HG02943 (cell line): ENCODE results near the gene ODAD4.

ENCODE experiments used
- ATAC-seq: cut with Tn5 transposase; IDR thresholded peaks from one replicate; pipeline ENCODE4 v1.9.1; 2021; ENCODE audit warnings: mild to moderate bottlenecking, low read depth, moderate library complexity; ENCODE audit not compliant: unreplicated experiment

The ODAD4 gene

DNA sequence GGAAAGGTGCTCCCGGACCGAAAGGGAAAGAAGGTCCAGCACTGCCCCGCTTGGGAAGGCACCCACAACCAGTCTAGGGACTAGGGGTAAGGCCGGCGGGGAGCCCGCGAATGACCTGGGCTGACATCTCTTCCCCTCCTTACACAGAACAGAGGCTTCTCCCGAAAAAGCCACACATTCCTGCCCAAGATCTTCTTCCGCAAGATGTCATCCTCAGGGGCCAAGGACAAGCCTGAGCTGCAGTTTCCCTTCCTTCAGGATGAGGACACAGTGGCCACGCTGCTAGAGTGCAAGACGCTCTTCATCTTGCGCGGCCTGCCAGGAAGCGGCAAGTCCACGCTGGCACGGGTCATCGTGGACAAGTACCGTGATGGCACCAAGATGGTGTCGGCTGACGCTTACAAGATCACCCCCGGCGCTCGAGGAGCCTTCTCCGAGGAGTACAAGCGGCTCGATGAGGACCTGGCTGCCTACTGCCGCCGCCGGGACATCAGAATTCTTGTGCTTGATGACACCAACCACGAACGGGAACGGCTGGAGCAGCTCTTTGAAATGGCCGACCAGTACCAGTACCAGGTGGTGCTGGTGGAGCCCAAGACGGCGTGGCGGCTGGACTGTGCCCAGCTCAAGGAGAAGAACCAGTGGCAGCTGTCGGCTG lies 37.6 kb downstream of the ODAD4 start:
- no peak for ATAC-seq

DNA sequence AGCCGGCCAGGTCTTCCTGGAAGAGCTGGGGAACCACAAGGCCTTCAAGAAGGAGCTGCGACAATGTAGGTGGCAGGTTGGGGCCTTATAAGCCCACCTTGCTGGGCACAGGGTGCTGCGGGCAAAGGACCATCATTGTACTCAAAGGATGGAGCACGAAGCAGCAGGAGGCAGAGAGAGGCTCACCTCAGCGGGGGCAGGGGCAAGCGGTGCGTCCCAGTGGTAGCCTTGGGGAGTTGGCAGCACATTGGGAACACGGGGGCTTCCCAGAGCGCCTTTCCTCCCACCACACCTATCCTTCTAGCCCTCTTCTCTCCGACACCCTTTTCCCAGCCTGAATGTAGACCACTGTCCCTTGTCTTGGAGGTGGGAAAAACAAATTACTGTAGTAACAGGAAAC lies 38.3 kb downstream of the ODAD4 start:
- no peak for ATAC-seq

DNA sequence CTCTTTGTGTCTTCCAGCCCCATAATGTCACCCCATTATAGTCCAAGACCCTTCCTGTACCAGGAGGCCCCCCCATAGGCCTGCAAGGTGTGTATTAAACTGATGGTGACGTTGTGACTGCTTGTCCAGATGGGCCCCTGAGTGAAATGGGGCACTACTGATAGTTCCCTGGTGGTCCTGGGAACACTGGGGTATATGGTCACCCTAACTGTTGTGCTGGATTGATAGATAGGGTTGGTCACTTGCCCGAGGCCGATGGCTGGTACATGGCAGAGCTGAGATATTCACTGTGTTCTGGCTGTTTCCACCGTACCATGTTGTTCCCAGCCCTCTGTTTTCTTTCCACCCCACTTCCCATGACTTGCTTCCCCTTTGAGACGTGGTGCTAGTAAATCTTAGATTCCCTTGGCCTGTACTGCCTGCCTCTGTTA lies 40.5 kb downstream of the ODAD4 start:
- no peak for ATAC-seq

DNA sequence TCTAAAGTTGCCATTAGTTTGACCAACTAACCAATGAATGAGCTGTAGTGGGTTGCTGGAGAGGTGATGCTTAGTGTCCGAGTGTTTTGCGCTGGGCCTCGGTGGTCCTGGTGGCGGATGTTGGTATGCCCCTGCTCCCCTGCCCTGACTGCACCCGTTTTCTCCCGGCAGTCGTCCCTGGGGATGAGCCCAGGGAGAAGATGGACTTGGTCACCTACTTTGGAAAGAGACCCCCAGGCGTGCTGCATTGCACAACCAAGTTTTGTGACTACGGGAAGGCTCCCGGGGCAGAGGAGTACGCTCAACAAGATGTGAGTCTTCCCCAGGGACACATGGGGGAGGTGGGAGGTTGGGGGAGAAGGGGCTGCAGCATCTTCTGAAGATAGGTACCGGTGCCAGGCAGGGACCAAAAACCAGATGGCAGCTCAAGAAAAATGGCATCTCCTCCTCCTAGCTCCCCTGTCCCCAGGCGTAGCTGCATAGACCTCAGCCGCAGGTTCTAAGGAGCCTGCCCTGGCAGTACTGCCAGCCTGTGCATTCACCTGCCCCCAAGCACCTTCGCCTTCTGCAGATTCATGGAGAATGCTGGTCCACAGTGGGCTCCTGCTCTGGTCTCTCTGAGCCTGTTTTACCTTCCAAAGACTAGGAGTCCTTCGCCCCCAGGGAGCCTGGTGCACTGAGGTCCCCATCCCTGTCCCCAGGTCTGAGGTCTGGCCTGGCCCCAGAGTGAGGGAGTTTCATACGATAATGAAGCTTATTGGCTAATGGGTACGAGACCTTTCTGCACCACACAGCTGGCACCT lies 41.5 kb downstream of the ODAD4 start:
- no peak for ATAC-seq

DNA sequence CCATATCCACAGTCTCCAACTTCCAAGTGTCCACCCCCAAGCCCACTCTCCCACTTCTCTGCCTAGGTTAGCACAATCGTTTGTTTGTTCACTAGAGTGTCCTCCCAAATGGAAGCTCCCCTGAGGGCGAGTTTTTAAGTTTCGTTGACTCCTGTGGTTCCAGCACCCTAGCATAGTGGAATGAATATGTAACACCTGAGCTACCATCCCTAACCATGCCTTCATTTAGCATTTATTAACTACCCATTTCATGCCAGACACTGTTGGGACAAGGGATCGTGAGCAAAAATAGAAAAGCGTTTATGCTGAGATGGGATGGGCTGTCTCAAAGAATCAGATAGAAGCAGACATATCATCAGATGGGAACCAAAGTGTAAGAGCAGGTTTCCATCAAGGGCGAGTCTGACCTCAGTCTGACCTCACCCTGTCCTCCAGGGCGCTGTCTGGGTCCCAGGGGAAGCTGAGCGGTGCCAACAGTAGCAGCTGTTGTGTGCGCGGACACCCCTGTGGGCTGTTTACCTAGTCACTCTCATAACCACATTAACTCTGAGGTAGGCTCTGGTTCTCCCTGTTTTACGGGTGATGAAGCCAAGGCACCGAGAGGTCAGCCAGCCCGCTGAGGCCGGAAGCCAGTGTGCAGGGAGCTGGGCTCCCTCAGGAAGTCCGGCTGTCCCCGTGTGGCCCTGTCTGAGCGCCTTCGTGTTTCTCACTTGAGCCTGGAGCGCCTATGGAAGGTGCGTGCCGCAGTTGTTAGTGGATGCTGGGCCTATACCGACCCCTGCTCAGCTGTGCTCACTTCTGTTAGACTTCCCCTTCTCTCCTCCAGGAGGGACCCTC lies 42.4 kb downstream of the ODAD4 start:
- peak; percentile 74 for ATAC-seq

DNA sequence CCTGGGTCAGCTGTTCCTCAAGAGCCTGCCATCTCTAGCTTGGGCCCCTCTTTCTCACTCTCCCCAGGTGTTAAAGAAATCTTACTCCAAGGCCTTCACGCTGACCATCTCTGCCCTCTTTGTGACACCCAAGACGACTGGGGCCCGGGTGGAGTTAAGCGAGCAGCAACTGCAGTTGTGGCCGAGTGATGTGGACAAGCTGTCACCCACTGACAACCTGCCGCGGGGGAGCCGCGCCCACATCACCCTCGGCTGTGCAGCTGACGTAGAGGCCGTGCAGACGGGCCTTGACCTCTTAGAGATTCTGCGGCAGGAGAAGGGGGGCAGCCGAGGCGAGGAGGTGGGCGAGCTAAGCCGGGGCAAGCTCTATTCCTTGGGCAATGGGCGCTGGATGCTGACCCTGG lies 43.0 kb downstream of the ODAD4 start:
- ATAC-seq, result no peak

DNA sequence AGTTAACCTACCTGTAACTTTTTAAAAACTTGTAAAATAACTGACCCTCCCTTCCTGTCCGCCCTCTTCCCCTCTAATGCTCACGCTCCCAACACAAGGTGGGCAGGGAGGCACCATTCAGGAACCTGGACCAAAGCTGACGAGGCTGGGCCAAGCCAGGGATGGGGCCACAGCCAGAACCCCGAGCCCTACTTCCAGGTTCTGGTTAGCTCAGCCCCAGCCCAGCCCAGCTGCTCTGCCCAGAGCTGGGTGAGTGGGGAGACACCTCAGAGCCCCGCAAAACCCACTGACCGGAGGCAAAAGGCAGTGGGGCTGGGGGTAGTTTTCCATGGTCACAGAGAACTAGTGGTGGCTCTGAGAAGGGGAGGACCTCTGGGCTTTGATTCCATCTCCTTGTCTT lies 43.6 kb downstream of the ODAD4 start:
- ATAC-seq, result no peak

DNA sequence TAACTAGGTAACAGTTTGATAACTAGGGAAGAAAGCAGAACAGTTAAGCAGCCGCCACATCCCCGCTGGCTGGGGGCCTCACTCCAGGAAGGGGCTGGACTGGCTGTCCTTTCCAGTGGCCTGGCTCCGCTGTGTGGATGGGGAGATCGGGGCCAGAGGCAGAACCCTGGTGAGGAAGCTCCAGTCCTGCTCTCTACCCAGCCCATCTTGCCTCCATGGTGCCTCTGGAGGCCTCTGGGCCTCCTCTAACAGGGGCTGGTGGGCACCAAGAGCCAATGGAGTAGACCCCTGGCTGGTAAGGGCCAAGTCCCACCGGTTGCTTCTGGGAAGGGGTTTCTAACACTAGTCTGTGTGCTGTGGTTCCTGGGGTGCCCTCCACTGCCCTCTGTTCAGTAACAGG lies 44.2 kb downstream of the ODAD4 start:
- ATAC-seq, result no peak

DNA sequence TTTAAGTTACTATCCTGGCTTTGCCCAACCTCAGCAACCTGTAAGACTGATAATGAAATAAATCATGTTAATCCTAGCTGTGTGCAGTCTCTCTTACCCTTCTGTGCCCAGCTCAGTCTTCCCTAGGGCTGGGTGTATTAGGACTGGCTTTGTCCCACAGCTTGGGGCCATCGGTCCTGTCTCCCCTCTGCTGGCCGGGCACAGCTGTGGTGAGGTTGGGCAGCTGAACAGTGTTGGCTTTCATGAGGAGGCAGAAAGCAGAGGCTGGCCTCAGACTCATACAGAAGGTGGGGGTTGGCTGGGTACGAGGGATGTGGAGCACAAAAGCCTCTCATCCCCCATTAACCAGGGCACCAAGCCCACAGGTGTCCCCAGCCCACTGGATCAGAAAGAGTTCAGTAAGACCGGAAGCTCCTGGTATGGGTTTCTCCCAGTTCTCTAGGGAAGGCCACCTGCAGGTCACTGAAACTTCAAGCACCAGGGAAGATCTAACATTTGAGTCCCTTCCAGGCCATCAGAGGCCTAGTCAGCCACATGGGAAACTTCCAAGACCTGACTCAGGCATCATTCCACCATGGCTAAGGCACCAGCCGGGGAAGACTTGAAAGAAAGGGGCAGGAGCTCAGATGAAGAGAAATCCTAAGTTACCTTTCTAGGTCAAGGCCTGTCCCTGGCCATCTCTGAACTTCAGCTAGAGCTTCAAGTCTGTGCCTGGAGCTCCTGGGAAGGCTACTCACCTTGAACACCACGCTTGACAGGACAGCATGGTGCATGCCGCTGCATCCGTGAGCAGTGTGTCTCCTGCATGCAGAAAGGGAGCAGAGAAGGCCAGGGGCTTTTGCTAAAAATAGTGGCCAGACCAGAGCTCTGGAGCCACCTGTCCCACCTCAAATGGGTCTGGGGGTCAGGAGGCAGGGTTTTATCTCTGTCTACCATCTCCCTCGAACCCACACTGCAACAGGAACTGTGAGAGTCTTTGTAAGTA lies 45.0 kb downstream of the ODAD4 start:
- ATAC-seq, result no peak

DNA sequence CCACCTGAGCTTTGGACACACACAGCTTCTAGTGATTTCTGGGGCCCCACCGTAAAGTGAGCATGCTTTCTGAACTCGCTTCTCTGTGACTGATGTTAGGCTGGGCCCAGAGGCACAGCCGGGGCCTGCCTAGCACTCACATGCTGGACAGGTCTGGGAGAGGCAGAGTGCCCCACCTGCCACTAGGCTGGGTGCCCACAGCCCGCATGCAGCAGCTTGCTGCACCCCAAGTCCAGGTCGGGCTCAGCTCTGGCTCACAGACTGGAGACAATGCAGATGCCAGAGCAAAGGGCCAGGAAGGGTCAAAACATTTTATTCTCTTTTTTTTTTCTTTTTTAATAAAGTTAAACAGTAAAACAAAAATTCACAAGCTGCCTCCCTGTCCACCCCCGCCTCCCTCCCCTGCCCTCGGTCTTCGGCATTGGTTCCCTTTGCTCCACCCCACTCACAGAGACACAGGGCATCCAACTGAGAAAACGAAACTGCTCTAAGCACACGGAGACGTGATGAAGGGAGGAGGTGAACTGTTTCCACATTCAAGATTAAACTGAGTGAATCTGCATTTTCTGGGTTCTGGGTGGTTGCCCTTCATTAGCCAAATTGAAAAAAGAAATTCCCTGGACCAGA lies 45.8 kb downstream of the ODAD4 start:
- ATAC-seq, result no peak

DNA sequence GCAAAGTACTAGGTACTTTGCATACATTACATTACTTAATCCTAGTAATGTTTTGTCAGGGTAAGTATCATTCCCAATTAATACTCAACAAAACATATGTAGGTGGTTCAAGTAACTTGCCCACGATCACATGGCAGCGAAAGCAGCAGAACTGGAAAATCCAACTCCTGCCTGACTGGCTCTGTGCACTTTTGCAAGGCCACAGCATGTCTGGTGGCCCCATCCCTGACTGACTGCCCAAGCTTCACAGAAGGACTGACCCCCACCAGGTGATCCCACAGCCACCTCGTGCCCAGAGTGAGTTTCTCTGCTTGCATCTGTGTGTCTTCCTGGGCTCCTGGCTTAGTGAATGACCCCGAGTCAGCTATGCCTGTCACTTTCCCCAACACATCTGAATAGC lies 47.6 kb downstream of the ODAD4 start:
- ATAC-seq, result no peak

DNA sequence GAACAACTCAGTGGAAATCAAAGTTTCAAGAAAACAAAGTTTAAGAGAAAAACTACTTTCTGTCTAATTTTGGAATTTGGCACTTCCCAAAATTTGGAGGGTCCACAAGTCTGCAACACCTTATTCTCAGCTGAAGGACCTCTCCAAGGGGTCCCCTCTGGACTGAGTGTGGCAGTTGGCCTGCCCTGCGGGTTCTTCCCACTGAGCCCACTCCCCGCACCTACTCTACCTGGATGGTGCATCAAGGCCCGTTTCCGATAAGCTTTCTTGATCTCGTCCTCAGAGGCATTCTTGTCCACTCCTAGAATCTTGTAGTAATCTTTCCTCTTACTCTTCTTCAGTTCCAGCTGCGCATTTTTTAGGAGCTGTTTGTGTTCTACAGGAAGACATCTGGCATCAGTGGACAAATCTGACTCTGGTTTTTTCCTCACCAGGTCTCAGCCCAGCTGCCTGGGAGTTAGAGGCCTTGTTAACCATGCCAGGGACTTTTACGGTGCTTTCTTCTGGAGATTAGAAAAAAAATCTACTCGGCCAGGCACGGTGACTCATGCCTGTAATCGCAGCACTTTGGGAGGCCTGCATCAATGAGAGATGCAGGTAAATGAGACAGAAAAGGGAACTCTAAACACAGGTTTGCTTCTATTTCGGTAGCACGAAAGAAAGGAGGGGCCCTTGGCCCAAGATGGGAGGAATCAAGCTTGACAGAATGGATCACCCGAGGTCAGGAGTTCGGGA lies 51.8 kb downstream of the ODAD4 start:
- no peak for ATAC-seq

DNA sequence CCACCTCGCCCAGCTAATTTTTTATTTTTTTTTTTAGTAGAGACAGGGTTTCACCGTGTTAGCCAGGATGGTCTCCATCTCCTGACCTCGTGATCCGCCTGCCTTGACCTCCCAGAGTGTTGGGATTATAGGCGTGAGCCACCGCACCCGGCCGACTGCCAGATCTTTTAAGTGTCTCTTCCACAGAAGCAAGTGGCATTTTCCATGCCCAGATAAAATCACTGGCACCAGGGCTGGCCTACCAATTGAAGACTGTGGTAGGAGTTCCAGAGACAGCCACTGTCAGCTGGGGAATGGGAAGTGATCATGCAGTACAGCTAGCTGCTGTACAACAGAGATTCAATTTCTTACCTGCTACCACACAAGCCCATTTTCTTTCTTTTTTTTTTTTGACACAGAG lies 54.0 kb downstream of the ODAD4 start:
- ATAC-seq, result no peak

DNA sequence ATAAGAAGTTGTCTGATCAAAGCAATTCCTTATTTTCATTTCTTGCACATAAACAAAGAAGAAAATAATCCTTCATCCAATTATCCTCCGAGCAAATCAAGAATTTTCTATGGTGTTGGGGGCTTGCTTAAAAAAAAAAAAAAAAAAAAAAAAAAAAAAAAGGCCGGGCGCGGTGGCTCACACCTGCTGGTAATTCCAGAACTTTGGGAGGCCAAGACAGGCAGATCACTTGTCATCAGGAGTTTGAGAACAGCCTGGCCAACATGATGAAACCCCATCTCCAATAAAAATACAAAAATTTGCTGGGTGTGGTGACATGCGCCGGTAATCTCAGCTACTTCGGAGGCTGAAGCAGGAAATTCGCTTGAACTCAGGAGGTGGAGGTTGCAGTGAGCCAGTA lies 55.5 kb downstream of the ODAD4 start:
- ATAC-seq, result no peak

DNA sequence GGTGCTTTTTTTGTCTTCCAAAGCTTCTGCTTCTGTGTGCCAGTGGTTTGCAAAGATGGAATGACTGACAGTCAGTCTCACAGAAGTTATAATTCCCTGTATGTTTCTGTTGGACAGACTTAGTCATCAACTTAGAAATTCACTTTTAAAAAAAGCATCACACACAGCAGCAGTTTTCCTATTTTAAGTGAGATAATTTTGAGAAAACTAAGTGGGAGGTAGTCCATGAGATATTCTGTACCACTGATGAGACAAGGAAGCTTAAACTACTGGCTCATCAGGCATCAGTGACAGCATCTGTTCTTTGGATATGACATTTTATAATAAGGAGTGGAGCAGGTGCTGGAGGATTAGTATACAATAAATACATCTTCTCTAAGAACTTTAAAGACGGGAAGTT lies 56.2 kb downstream of the ODAD4 start:
- ATAC-seq, result no peak

DNA sequence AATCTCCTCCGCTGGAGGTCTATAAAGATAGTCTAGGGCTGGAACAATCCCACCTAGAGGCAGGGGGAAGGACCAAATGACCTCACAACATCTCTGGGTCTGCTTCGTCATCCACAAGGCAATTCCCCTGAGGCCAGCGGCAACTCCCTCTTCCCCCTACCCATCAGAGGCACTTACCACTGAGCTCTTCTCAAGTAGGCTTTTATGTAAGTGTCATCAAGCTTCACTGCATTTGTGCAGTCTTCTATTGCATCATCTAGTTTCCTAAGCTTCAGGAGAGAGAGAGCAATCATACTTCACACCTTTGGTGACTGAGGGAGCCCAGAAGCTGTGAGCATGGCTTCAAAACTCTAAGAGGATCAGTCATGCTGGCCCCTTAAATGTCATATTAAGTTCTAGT lies 57.2 kb downstream of the ODAD4 start:
- no peak for ATAC-seq

DNA sequence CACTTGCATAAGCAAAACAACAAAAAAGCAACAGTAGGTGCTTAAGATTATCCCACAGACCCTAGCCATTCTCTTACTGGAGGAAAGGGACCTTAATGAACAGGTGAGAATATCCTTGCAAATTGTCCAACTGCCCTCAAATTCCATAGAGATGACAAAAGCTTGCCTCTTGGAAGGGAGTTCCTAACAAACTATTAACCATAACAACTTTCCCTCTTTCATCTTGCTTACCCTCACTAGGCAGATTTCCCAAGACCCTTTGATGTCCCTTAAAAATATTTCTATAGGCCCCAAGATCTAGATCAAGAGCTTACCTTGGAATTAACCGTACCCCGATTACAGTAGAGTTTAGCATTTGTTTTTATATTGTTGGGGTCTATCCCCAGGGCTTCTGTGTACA lies 58.0 kb downstream of the ODAD4 start:
- no peak for ATAC-seq

DNA sequence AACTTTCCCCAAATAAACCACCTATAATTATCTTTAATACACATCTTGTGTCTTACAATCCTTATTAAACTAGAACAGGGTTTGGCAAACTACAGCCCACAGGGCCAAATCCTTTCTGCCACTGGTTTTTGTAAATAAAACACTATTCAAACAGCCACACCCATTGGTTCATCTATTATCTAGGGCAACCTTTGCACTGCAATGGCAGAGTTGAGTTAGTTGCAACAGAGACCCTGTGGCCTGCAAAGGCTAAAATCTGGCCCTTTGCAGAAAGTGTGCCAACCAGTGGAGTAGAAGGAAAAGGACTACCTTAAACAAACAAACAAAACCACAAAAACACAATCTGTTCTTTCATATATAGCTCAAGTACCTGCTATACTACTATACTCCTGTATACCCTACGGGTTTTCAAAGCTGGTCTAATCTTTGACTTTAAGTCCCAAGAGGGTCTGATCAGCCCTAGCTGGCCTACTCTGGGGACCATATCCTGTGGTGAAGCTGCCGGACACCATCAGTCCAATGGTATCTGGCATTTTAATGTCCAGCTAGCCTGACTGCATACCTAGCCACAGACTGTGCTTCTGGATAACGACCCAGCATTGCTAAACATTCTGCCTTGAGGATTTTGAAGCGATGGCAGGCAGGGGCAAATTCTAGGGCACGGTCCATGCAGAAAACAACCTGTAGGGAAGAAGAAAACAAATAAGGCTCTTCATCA lies 59.4 kb downstream of the ODAD4 start:
- no peak for ATAC-seq
